GM23248 (cell line): ENCODE results near the gene EBI3. TPM values are rescaled to one million over a fixed set of nuclear protein-coding genes. Genes with fewer than 3 reads are reported as not detected.
"Not testable (repeated sequence)": the region's sequence is repeated elsewhere in the genome, so short reads cannot be mapped to it uniquely, and the experiment has no call there.

Source experiments
- DNase-seq: peaks from one replicate; pipeline ENCODE4 v3.0.0-alpha.2; 2015
- H2AFZ ChIP-seq: fragments of 200-600 bp; sonication (generic); 2 replicates; pipeline ENCODE4 v1.6.1; 2016; ENCODE audit warnings: antibody characterized with exemption
- H3F3A ChIP-seq: fragments of 200-600 bp; sonication (generic); 2 replicates; pipeline ENCODE4 v1.6.1; 2016; ENCODE audit warnings: mild to moderate bottlenecking, antibody characterized with exemption, mixed run types; ENCODE audit not compliant: insufficient read depth
- H3K27ac ChIP-seq: fragments of 200-600 bp; sonication (generic); 2 replicates; pipeline ENCODE4 v1.5.1; 2016; ENCODE audit warnings: mild to moderate bottlenecking
- H3K27me3 ChIP-seq: fragments of 200-600 bp; sonication (generic); replicated peaks from 2 replicates; pipeline ENCODE4 v1.6.1; 2016; ENCODE audit warnings: mild to moderate bottlenecking; ENCODE audit not compliant: insufficient read depth
- H3K36me3 ChIP-seq: fragments of 200-600 bp; sonication (generic); 2 replicates; pipeline ENCODE4 v1.6.1; 2016; ENCODE audit warnings: low read depth, mild to moderate bottlenecking
- H3K4me1 ChIP-seq: fragments of 200-600 bp; sonication (generic); 2 replicates; pipeline ENCODE4 v1.6.1; 2016; ENCODE audit warnings: mild to moderate bottlenecking; ENCODE audit not compliant: insufficient read depth
- H3K4me2 ChIP-seq: fragments of 200-600 bp; sonication (generic); one replicate; pipeline ENCODE4 v1.6.1; 2016; ENCODE audit warnings: mild to moderate bottlenecking; ENCODE audit not compliant: unreplicated experiment
- H3K4me3 ChIP-seq: fragments of 200-600 bp; sonication (generic); 2 replicates; pipeline ENCODE4 v1.5.1; 2016; ENCODE audit warnings: mild to moderate bottlenecking
- H3K79me2 ChIP-seq: fragments of 200-600 bp; sonication (generic); 2 replicates; pipeline ENCODE4 v1.6.1; 2016; ENCODE audit warnings: mild to moderate bottlenecking; ENCODE audit not compliant: insufficient read depth
- H3K9ac ChIP-seq: fragments of 200-600 bp; sonication (generic); 2 replicates; pipeline ENCODE4 v1.6.1; 2016; ENCODE audit warnings: mild to moderate bottlenecking
- H3K9me2 ChIP-seq: fragments of 200-600 bp; sonication (generic); 2 replicates; pipeline ENCODE4 v1.6.1; 2016; ENCODE audit warnings: mixed run types, mild to moderate bottlenecking, moderate library complexity; ENCODE audit not compliant: insufficient read depth
- H3K9me3 ChIP-seq: fragments of 200-600 bp; sonication (generic); one replicate; pipeline ENCODE4 v1.6.1; 2017; ENCODE audit warnings: low read depth
- H4K20me1 ChIP-seq: fragments of 200-600 bp; sonication (generic); 2 replicates; pipeline ENCODE4 v1.6.0; 2016; ENCODE audit not compliant: insufficient read depth
- EZH2 ChIP-seq: fragments of 200-600 bp; sonication (generic); IDR thresholded peaks from 2 replicates; pipeline ENCODE4 v1.6.1; 2018; ENCODE audit warnings: antibody characterized with exemption, mild to moderate bottlenecking; ENCODE audit not compliant: insufficient read depth, poor library complexity, severe bottlenecking
- EZH2phosphoT487 ChIP-seq: fragments of 200-600 bp; sonication (generic); IDR thresholded peaks from 2 replicates; pipeline ENCODE4 v1.6.1; 2018; ENCODE audit warnings: antibody characterized with exemption, moderate library complexity, mild to moderate bottlenecking, low read depth; ENCODE audit not compliant: insufficient read depth
- WGBS, 2 experiments: methylation state at CpG; one replicate each; pipeline ENCODE4 v1.1.6; 2015 to 2017; ENCODE audit warnings: low lambda C conversion rate in 2 of 2, low coverage in 1 of 2; ENCODE audit errors: missing lambda C conversion rate in 2 of 2; 5-methylcytosine and 5-hydroxymethylcytosine counted together
- in situ Hi-C: fragments of 300-500 bp; cut with MboI; formaldehyde crosslinking; loops from 2 replicates; pipeline ENCODE4 v1.15.0; 2020
- polyA plus RNA-seq: library from polyadenylated mRNA; unstranded; fragments of >200 nt; fragmentation: Nextera tagmentation; extraction: Ambion mirVana; gene quantifications from 2 replicates; pipeline ENCODE4 v1.2.1, GENCODE V29; 2016
- total RNA-seq: library from RNA; depleted of rRNA; stranded (reverse); fragments of >200 nt; shearing (Covaris generic); gene quantifications from 2 replicates; pipeline ENCODE4 v1.2.3, GENCODE V29; 2014

The EBI3 gene
- total and polyA plus RNA-seq, 2 experiments from 2014 or later, result 0.56 TPM; not detected in 1

DNA sequence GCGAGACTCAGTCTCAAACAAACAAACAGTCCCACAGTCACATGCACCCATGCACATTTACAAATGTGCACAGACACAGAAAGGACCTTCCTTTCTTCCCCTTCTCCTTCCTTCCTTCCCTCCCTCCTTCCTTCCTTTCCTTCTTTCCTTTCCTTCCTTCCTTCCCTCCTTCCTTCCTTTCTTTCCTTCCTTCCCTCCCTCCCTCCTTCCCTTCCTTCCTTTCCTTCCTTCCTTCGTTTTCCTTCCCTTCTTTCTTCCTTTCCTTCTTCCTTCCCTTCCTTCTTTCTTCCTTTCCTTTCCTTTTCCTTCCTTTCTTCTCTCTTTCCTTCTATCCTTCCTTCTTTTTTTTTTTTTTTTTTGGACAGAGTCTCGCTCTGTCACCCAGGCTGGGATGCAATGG, 16.2 kb upstream of the EBI3 start:
- Histone ChIP-seq H3K79me2 (no peaks in the 10 kb centered on the region), H3K9me2 (no peaks in the 10 kb centered on the region), H3K4me3 (no peak overlapping the region), H3K9ac (no peak overlapping the region), H3K9me3 (no peaks in the 10 kb centered on the region), H3K4me2 (no peak overlapping the region), H3K27ac (no peak overlapping the region), H3K36me3 (no peaks in the 10 kb centered on the region), H3K27me3 (no peaks in the 10 kb centered on the region), H2AFZ (no peak overlapping the region), H3F3A (no peaks in the 10 kb centered on the region), H4K20me1 (no peaks in the 10 kb centered on the region), H3K4me1 (no peaks in the 10 kb centered on the region)
- DNase-seq, result no peak
- WGBS, 2 experiments, result 77 to 94% methylated on average over 2 to 3 of the region's 3 CpGs
- in situ Hi-C loops, result no loop called here
- no peak for TF ChIP-seq EZH2phosphoT487
- no peak for TF ChIP-seq EZH2

DNA sequence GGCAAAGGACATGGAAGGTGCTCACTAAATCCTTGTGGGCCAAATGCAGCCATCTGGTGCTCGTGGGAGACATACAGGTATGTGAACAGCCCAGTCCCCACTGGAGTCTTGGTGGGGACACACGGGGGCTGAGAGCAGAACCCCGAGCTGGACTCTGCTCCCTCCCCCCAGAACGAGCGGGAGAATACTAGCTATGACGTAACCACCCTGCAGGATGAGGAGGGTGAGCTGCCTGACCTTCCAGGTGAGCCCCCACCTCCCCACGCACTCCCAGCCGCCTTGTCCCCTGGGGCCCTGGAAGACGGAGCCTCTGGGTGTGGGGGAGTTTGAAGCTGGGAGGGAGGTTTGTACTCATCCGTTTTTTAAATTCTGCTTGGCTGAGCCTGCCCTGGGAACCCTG, 13.5 kb upstream of the EBI3 start:
- H4K20me1 ChIP-seq, result no peaks in the 10 kb centered on the region
- DNase-seq, result no peak
- H3K36me3 ChIP-seq, result no peaks in the 10 kb centered on the region
- in situ Hi-C loops, result no loop called here
- no peaks in the 10 kb centered on the region for H3K9me3 ChIP-seq
- no peak overlapping the region for H3K9ac ChIP-seq
- H3K4me3 ChIP-seq, result no peak overlapping the region
- no peak overlapping the region for H2AFZ ChIP-seq
- H3K27ac ChIP-seq, result no peak overlapping the region
- 36 to 38% methylated on average over 10 of the region's 10 CpGs for WGBS, 2 experiments
- no peaks in the 10 kb centered on the region for H3K79me2 ChIP-seq
- H3K4me1 ChIP-seq, result no peaks in the 10 kb centered on the region
- no peak for TF ChIP-seq EZH2
- TF ChIP-seq EZH2phosphoT487, result no peak
- H3K4me2 ChIP-seq, result no peak overlapping the region
- no peaks in the 10 kb centered on the region for H3F3A ChIP-seq
- H3K27me3 ChIP-seq, result no peaks in the 10 kb centered on the region
- no peaks in the 10 kb centered on the region for H3K9me2 ChIP-seq

DNA sequence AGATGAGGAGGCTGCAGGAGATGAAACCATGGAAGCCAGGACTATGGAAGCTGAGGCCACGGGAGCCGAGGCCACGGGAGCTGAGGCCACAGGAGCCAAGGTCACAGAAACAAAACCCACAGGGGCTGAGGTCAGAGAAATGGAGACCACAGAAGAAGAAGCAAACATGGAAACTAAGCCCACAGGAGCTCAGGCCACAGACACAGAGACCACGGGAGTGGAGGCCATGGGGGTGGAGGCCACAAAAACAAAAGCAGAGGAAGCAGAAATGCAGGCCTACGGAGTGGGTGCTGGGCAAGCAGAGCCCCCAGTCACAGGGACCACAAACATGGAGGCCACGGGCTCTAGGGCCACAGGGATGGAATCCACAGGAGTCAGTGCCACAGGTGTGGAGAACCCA, 12.5 kb upstream of the EBI3 start:
- H3K27me3 ChIP-seq, result no peaks in the 10 kb centered on the region
- H3K4me1 ChIP-seq, result no peaks in the 10 kb centered on the region
- no peaks in the 10 kb centered on the region for H3K9me3 ChIP-seq
- H4K20me1 ChIP-seq, result no peaks in the 10 kb centered on the region
- TF ChIP-seq EZH2phosphoT487 (no peak), EZH2 (no peak)
- no peak overlapping the region for H3K4me2 ChIP-seq
- in situ Hi-C loops, result no loop called here
- DNase-seq, result no peak
- no peaks in the 10 kb centered on the region for H3F3A ChIP-seq
- H3K9me2 ChIP-seq, result no peaks in the 10 kb centered on the region
- no peak overlapping the region for H3K4me3 ChIP-seq
- H3K79me2 ChIP-seq, result no peaks in the 10 kb centered on the region
- no peak overlapping the region for H3K9ac ChIP-seq
- WGBS, 2 experiments, result 73 to 79% methylated on average over 6 of the region's 6 CpGs
- H2AFZ ChIP-seq, result no peak overlapping the region
- H3K36me3 ChIP-seq, result no peaks in the 10 kb centered on the region
- no peak overlapping the region for H3K27ac ChIP-seq

DNA sequence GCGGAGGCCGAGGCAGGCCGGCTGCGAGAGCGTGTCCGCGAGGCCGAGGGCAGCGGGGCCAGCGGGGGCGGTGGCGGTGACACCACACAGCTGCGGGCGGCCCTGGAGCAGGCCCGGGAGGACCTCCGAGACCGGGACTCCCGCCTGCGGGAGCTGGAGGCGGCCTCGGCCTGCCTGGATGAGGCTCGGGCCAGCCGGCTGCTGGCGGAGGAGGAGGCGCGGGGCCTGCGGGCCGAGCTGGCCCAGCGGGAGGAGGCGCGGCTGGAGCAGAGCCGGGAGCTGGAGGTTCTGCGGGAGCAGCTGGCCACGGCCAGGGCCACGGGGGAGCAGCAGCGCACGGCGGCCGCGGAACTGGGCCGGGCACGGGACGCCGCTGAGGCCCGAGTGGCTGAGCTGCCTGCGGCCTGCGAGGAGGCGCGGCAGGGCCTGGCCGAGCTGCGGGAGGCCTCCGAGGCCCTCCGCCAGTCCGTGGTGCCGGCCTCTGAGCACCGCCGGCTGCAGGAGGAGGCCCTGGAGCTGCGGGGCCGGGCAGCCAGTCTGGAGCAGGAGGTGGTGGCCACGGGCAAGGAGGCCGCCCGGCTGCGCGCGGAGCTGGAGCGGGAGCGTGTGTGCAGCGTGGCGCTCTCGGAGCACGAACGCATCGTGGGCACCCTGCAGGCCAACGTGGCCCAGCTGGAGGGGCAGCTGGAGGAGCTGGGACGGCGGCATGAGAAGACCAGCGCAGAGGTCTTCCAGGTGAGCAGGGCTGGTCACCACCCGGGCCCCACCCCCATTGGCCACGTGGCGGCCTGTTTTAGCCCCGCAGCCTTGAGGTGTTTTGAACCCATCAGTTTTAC, 11.7 kb upstream of the EBI3 start:
- DNase-seq, result no peak
- no peaks in the 10 kb centered on the region for H3F3A ChIP-seq
- H3K9ac ChIP-seq, result no peak overlapping the region
- no peaks in the 10 kb centered on the region for H3K9me2 ChIP-seq
- no peaks in the 10 kb centered on the region for H3K79me2 ChIP-seq
- TF ChIP-seq EZH2phosphoT487, result no peak
- TF ChIP-seq EZH2, result no peak
- H3K36me3 ChIP-seq, result no peaks in the 10 kb centered on the region
- no peaks in the 10 kb centered on the region for H3K4me1 ChIP-seq
- no peaks in the 10 kb centered on the region for H3K9me3 ChIP-seq
- H4K20me1 ChIP-seq, result no peaks in the 10 kb centered on the region
- H2AFZ ChIP-seq, result no peak overlapping the region
- WGBS, 2 experiments, result 92 to 93% methylated on average over 61 to 81 of the region's 81 CpGs
- no peak overlapping the region for H3K4me3 ChIP-seq
- no peak overlapping the region for H3K4me2 ChIP-seq
- no peaks in the 10 kb centered on the region for H3K27me3 ChIP-seq
- no peak overlapping the region for H3K27ac ChIP-seq
- in situ Hi-C loops, result no loop called here

DNA sequence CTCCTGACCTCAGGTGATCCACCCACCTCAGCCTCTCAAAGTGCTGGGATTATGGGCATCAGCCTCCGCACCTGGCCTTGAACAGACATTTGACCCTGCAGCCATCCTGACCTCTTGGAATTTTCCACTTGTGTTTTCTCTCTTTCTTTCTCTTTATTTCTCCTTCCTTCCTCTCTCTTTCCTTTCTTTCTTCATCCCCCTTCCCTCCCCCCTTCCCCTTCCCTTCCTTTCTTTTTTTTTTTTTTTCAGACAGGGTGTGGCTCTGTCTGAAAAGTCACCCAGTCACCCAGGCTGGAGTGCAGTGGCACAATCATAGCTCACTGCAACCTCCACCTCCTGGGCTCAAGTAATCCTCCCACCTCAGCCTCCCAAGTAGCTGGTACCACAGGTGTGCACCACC, 10.8 kb upstream of the EBI3 start:
- H3K9ac ChIP-seq, H4K20me1 ChIP-seq, H3K4me2 ChIP-seq, H3K4me3 ChIP-seq, DNase-seq, H3K4me1 ChIP-seq, H3K36me3 ChIP-seq, in situ Hi-C loops, H3K27me3 ChIP-seq, H3K9me3 ChIP-seq, H3K79me2 ChIP-seq, H3K9me2 ChIP-seq, H3K27ac ChIP-seq, H3F3A ChIP-seq, H2AFZ ChIP-seq: not testable (repeated sequence)
- WGBS, 2 experiments, result 91 to 93% methylated on average over 1 of the region's 1 CpG
